ENCODE results near the gene CLCNKA.
"Not testable (repeated sequence)": the region's sequence is repeated elsewhere in the genome, so short reads cannot be mapped to it uniquely, and the experiment has no call there.

The CLCNKA gene

DNA sequence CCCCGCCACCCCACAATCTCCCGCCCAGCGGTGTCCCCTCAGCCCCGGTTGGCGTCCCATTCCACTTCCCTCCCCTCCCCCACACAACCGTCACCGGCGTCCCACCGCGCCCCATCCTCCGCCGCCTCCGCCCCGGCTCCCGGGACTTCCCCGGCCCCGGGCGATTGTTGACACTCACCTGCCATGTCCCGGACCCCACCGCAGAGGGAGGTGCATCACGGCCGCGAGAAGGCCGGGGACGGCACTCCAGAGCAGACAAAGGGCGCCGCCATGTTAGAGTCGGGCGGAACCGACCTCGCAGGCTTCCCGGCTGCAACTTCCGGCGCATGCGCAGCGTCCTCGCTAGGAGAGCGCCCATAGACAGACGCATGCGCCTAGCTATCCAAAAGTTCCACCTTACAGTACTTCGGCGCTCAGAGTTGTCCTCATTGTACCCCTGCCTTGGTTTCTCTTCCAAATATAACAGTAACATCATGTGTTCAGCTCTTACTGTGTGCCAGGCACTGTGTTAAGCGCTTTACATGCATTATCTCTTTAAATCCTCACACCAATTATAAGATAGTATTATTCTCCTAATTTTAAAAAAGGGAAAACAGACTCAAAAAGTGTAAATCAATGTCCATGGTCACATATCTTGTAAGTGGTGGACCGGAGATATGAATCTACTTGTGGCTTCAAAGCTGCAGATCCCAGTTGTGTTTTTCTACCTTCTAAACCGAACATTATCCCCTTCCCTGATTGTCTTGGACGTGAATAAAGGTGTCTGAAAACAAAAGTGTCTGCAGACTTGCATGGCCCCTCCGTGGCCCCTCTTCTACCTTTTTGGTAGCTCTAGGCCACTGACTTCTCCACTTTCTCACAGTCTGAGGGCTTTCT, 45.8 kb upstream of the CLCNKA start, which contains the start of gene ZBTB17:
ZBTB17 (minus strand) TSS at position 297 of the 876 bp plus-strand sequence. CDS start 27,606 bp downstream, outside the sequence.
- peak within 1 kb of the TSS; percentile 83 for H3K4me3 ChIP-seq (replicated peaks; ENCODE audit: low read depth, low read length)
- no peak for TF ChIP-seq CTCF (IDR thresholded peaks at IDR 0.05; ENCODE audit: insufficient read depth, low read length, poor library complexity, severe bottlenecking)
- peak; percentile 92 for DNase-seq (ENCODE audit: extremely low read depth, insufficient read length)
- H3K27me3 ChIP-seq (replicated peaks; ENCODE audit: control insufficient read depth, insufficient read depth, low read length): no peaks in the 10 kb centered on the region
- peaks cover 8% of the 10 kb centered on the region for H3K36me3 ChIP-seq (ENCODE audit: control insufficient read depth, insufficient read depth, low read length)

GRCh38 chr1:15977947-15978346, 43.9 kb upstream of the CLCNKA start:
- not testable (repeated sequence) for DNase-seq (ENCODE audit: extremely low read depth, insufficient read length); H3K36me3 ChIP-seq (ENCODE audit: control insufficient read depth, insufficient read depth, low read length); H3K27me3 ChIP-seq (replicated peaks; ENCODE audit: control insufficient read depth, insufficient read depth, low read length); H3K4me3 ChIP-seq (replicated peaks; ENCODE audit: low read depth, low read length)

DNA sequence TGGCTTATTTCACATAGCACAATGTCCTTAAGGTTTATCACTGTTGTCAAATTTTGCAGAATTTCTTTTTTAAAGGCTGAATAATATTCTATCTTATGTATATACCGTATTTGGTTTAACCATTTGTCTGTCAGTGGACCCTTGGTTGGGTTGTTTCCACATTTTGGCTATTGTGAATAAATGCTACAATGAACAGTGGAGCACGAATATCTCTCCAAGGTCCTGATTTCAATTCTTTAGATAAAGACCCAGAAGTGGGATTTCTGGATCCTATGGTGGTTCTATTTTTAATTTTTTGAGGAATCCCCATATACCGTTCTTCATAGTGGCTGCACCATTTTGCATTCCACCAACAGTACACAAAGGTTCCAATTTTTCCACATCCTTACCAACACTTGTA, 40.2 kb upstream of the CLCNKA start:
- H3K4me3 ChIP-seq (replicated peaks; ENCODE audit: low read depth, low read length): no peak overlapping the region
- H3K36me3 ChIP-seq (ENCODE audit: control insufficient read depth, insufficient read depth, low read length): no peaks in the 10 kb centered on the region
- TF ChIP-seq CTCF (IDR thresholded peaks at IDR 0.05; ENCODE audit: insufficient read depth, low read length, poor library complexity, severe bottlenecking): no peak
- DNase-seq (ENCODE audit: extremely low read depth, insufficient read length): no peak
- H3K27me3 ChIP-seq (replicated peaks; ENCODE audit: control insufficient read depth, insufficient read depth, low read length): no peaks in the 10 kb centered on the region

DNA sequence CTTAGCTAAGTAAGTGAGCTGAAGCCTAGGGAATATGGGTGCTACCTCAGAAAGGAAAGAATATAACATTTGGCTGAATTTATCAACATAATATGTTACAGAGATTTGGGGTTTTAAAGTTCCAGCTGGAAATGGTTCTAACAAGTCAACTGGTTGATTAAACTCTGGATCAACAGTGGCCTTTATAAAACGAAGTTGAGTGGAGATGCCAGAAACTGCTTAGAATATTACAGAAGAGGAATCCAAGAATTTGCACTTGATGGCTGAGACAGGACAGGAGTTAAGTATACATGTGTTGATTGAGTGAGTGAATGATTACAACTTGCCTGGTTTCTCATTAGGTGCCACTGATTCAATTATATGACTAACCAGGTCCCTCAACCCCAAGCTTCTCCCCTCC, 38.6 kb upstream of the CLCNKA start:
- no peak for TF ChIP-seq CTCF (IDR thresholded peaks at IDR 0.05; ENCODE audit: insufficient read depth, low read length, poor library complexity, severe bottlenecking)
- DNase-seq (ENCODE audit: extremely low read depth, insufficient read length): no peak
- Histone ChIP-seq H3K27me3 (replicated peaks; ENCODE audit: control insufficient read depth, insufficient read depth, low read length) (no peaks in the 10 kb centered on the region), H3K4me3 (replicated peaks; ENCODE audit: low read depth, low read length) (no peak overlapping the region), H3K36me3 (ENCODE audit: control insufficient read depth, insufficient read depth, low read length) (no peaks in the 10 kb centered on the region)

DNA sequence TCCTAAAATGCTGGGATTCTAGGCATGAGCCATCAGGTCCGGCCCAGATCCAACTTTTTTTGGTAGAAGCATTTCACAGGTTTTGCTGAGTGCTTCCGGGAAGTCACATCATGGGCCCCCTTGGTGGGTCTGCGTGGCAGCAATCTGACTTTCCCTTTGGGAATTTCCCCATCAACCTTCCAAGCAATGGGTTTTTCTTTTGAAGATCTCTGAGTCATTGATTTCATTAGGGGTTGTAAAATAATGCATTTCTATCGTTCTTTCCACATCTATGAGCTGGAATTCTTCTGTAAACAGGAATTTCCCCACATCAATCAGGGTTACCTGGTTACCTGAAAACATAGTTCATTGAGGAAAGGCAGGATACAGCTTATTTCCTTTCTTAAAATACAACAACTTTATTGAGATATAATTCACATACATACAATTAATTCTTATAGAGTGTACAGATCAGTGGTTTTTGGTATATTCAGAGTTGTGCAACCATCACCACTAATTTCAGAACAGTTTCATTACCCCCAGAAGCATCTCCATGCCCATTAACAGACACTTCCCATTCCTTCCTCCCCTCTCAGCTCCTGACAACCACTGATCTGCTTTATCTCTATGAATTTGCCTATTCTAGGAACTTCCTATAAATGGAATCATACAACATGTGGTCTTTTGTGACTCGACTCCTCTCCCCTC, 36.1 kb upstream of the CLCNKA start:
- Histone ChIP-seq H3K36me3 (ENCODE audit: control insufficient read depth, insufficient read depth, low read length) (no peaks in the 10 kb centered on the region), H3K4me3 (replicated peaks; ENCODE audit: low read depth, low read length) (no peak overlapping the region), H3K27me3 (replicated peaks; ENCODE audit: control insufficient read depth, insufficient read depth, low read length) (no peaks in the 10 kb centered on the region)
- DNase-seq (ENCODE audit: extremely low read depth, insufficient read length): no peak
- no peak for TF ChIP-seq CTCF (IDR thresholded peaks at IDR 0.05; ENCODE audit: insufficient read depth, low read length, poor library complexity, severe bottlenecking)

Data from GM06990 (cell line).